GM21360 (cell line): Measurements from ENCODE around the gene NT5C1A.

ENCODE experiments used
- ATAC-seq: cut with Tn5 transposase; IDR thresholded peaks from one replicate; pipeline ENCODE4 v1.9.1; 2021; ENCODE audit warnings: mild to moderate bottlenecking, moderate library complexity; ENCODE audit not compliant: unreplicated experiment

The NT5C1A gene

GRCh38 chr1:39690225-39690624, 18.3 kb upstream of the NT5C1A start:
- no peak for ATAC-seq

- no peak for ATAC-seq
These were observed 17.7 kb upstream of the NT5C1A start for GRCh38 chr1:39689635-39690034.

- no peak for ATAC-seq
These were observed 17.3 kb upstream of the NT5C1A start for GRCh38 chr1:39689214-39689613.

GRCh38 chr1:39688706-39689105, 16.8 kb upstream of the NT5C1A start:
- ATAC-seq: no peak

GRCh38 chr1:39687243-39687642, 15.3 kb upstream of the NT5C1A start:
- no peak for ATAC-seq

GRCh38 chr1:39685071-39685470, 13.2 kb upstream of the NT5C1A start:
- ATAC-seq: no peak

GRCh38 chr1:39684313-39684664, 12.4 kb upstream of the NT5C1A start:
- no peak for ATAC-seq

GRCh38 chr1:39683591-39684312, 11.8 kb upstream of the NT5C1A start:
- no peak for ATAC-seq

GRCh38 chr1:39681999-39682398, 10.1 kb upstream of the NT5C1A start:
- ATAC-seq: no peak

GRCh38 chr1:39681294-39681693, 9.4 kb upstream of the NT5C1A start:
- ATAC-seq: no peak

- no peak for ATAC-seq
These were observed 8.8 kb upstream of the NT5C1A start for GRCh38 chr1:39680751-39681150.

- no peak for ATAC-seq
These were observed 7.9 kb upstream of the NT5C1A start for GRCh38 chr1:39679821-39680220.

- no peak for ATAC-seq
These were observed 7.0 kb upstream of the NT5C1A start for GRCh38 chr1:39678889-39679288.

GRCh38 chr1:39677645-39678044, 5.7 kb upstream of the NT5C1A start:
- no peak for ATAC-seq

- ATAC-seq: no peak
These were observed 5.1 kb upstream of the NT5C1A start for GRCh38 chr1:39676948-39677548.

GRCh38 chr1:39675220-39675619, 3.3 kb upstream of the NT5C1A start:
- no peak for ATAC-seq

- ATAC-seq: no peak
These were observed 1.3 kb upstream of the NT5C1A start for GRCh38 chr1:39673215-39673614.

GRCh38 chr1:39672551-39672947, 642 bp upstream of the NT5C1A start:
- ATAC-seq: no peak

- no peak for ATAC-seq
These were observed 494 bp downstream of the NT5C1A start for GRCh38 chr1:39671433-39671792.

- no peak for ATAC-seq
These were observed 1.2 kb downstream of the NT5C1A start for GRCh38 chr1:39670689-39671088.

- ATAC-seq: no peak
These were observed 3.0 kb downstream of the NT5C1A start for GRCh38 chr1:39668894-39669293.

- ATAC-seq: no peak
These were observed 3.8 kb downstream of the NT5C1A start for GRCh38 chr1:39668111-39668510.

- peak; percentile 70 for ATAC-seq
These were observed 5.1 kb downstream of the NT5C1A start for GRCh38 chr1:39666772-39667171.
